ENCODE results near the gene EIF3C.
"Not testable (repeated sequence)": the region's sequence is repeated elsewhere in the genome, so short reads cannot be mapped to it uniquely, and the experiment has no call there.

DNA sequence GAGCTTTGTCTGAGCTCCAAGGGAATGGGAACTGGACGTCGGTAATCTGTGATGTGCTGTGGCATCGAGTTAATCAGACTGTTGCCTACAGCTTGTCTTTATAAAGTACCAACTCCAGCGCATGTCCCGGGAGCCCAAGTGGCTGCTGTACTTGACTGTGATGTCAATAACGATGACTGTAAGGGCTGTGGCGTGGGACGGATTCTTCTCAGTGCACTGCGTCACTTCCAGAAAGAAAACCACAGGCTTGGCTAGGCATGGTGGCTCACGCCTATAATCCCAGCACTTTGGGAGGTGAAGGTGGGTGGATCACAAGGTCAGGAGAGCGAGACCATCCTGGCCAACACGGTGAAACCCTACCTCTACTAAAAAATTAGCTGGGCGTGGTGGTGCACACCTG lies 21.8 kb upstream of the EIF3C start:
- not testable (repeated sequence) for TF ChIP-seq ZC3H11A (IDR thresholded peaks at IDR 0.05); SREBF2 (IDR thresholded peaks at IDR 0.05); MAZ (IDR thresholded peaks at IDR 0.05; ENCODE audit: borderline replicate concordance, low read depth, low read length); CTCF (IDR thresholded peaks at IDR 0.05); RAD21 (conservative IDR thresholded peaks at IDR 0.05 in 1 of 2, IDR thresholded peaks at IDR 0.05 in 1 of 2); EP300 (IDR thresholded peaks at IDR 0.05); CHD2 (IDR thresholded peaks at IDR 0.05; ENCODE audit: low read length, partially characterized antibody); CBX8 (IDR thresholded peaks at IDR 0.05); ZFP36 (IDR thresholded peaks at IDR 0.05; ENCODE audit: borderline replicate concordance, partially characterized antibody); HDAC2 (IDR thresholded peaks at IDR 0.05); ZNF302 (CRISPR knock-in tag; IDR thresholded peaks at IDR 0.05)
- TF ChIP-seq, protein P1, sequence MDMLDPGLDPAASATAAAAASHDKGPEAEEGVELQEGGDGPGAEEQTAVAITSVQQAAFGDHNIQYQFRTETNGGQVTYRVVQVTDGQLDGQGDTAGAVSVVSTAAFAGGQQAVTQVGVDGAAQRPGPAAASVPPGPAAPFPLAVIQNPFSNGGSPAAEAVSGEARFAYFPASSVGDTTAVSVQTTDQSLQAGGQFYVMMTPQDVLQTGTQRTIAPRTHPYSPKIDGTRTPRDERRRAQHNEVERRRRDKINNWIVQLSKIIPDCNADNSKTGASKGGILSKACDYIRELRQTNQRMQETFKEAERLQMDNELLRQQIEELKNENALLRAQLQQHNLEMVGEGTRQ (IDR thresholded peaks at IDR 0.05), result not testable (repeated sequence)

All from A549 (cell line).